HG03460 (cell line): ENCODE data around the gene IFRD1.
"Not testable (repeated sequence)": the region's sequence is repeated elsewhere in the genome, so short reads cannot be mapped to it uniquely, and the experiment has no call there.

Experiments
- ATAC-seq: cut with Tn5 transposase; IDR thresholded peaks from one replicate; pipeline ENCODE4 v1.9.1; 2021; ENCODE audit not compliant: unreplicated experiment

The IFRD1 gene

GRCh38 chr7:112512451-112513210 lies 62.4 kb downstream of the IFRD1 start:
- ATAC-seq = no peak

DNA sequence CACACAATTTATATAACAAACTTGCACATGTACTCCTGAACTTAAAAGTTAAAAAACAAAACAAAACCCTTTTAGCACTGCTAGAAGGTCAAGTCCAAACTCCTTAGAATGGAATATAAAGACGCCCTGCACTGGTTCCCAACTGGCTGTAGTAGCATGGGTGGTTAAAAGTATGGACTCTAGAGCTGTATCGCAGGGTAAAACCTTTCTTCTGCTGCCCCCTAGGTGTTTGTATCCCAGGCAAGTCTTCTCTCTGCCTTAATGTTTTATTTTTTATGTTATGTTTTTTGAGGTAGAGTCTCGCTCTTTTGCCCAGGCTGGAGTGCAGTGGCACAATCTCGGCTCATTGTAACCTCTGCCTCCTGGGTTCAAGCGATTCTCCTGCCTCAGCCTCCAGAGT lies 65.7 kb downstream of the IFRD1 start:
- no peak for ATAC-seq

DNA sequence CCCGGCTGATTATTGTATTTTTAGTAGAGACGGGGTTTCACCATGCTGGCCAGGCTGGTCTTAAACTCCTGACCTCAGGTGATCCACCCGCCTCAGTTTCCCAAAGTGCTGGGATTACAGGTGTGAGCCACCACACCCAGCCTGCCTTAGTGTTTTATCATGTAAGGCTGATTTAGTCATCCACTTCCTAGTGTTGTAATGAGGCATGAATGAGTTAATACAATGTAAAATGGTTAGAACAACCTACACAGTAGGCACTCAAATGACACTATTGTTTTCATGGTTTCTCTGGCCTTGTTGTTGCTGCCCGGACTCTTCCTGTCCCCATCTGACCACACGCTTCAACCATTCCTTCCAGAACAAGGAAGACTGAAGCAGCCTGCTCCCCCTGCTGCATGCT lies 66.2 kb downstream of the IFRD1 start:
- not testable (repeated sequence) for ATAC-seq

DNA sequence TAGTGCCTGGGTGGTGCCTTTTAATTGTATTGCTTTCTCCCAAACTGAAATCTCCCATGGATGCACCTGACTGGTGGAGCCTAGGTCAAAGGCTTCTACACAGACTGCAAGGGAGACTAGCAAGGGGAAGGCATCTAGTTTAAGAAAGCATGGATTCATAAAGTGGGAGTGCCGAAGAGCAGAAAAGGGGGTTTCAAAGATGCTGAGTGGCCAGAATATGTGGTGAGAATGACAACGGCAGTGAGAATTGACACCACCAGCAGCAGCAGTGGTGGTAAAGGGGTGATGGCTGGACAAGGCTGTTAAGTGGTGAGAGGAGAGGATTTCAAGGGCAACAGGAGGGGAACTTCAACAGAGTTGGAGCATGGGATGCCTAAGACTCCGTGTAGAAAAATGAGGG lies 67.2 kb downstream of the IFRD1 start:
- ATAC-seq = no peak

- no peak for ATAC-seq
Observed at GRCh38 chr7:112520787-112521186, 70.5 kb downstream of the IFRD1 start.

- no peak for ATAC-seq
Observed at GRCh38 chr7:112521942-112522341, 71.7 kb downstream of the IFRD1 start.

- ATAC-seq = no peak
Observed at GRCh38 chr7:112523871-112524270, 73.6 kb downstream of the IFRD1 start.
